GM18499 (cell line): ENCODE data around the gene OOSP1.
"Not testable (repeated sequence)": the region's sequence is repeated elsewhere in the genome, so short reads cannot be mapped to it uniquely, and the experiment has no call there.

Experiments used
- ATAC-seq: cut with Tn5 transposase; IDR thresholded peaks from one replicate; pipeline ENCODE4 v1.9.1; 2021; ENCODE audit warnings: moderate number of reproducible peaks; ENCODE audit not compliant: insufficient read depth, unreplicated experiment

The OOSP1 gene, protein sequence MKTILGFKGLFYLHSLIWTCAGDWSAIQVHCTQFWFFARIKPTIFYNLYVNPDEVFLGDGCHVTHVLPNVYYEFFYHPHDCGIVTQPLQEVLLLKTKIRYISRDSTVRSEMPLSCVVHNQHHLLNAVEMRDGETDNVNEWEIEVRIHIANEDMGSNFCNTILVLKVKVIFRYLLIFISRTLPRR

DNA sequence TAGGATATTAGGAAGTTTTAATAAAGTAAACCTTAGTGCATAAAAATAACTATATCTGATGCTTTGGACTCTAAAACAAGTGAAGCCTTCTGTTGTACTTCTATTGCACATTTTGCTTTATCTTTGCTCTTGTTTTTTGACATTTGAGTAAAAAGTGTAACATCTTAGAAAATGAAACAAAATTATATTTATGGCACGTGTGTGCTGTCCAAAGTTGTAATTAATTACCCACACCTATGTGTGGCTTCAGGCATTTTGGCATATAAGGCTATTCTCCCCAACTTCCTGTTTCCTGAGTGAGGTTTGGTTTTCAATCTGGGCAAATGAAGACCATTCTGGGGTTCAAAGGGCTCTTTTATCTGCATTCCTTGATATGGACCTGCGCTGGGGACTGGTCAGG, at the start of gene OOSP1:
TSS of gene OOSP1 (plus strand) at position 301 of the 400 bp plus-strand sequence. CDS start at position 324, 23 bp downstream.
- ATAC-seq: no peak

DNA sequence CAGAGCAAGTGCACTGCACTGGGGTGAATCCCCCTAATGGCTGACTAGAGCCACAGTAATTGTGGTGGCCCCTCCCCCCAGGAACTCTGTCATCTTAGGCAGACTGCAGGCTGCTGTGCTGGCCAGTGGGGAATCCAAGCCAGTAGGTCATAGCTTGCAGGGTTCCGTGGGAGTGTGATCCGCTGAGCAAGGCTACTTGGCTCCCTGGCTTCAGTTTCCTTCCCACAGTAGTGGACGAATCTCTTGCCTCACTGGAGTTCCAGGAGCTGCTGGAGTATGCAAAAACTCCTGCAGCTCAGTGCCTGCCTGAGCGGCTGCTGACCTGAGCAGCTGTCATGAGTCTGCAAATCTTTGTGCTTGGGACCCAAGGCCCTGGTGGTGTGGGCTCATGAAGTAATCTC, 46.5 kb upstream of the OOSP1 start:
- no peak for ATAC-seq

DNA sequence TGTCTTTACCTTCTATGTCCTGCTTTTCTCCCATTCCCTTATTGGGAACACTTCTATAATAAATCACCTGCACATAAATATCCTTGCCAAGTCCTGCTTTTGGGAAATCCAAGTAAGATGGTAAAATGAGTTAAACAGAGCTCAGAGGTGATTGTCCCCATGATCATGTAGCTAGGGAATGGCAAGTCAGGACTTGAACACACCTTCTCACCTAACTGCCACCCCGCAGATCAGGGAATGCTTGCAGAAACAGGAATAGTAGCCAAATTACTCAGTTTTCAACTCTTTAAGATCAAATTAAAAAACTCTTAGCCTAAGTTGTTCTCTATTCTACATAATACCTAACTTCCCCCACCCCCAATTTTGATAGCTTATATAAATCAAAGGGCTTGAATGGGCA, 43.6 kb upstream of the OOSP1 start:
- ATAC-seq: no peak

DNA sequence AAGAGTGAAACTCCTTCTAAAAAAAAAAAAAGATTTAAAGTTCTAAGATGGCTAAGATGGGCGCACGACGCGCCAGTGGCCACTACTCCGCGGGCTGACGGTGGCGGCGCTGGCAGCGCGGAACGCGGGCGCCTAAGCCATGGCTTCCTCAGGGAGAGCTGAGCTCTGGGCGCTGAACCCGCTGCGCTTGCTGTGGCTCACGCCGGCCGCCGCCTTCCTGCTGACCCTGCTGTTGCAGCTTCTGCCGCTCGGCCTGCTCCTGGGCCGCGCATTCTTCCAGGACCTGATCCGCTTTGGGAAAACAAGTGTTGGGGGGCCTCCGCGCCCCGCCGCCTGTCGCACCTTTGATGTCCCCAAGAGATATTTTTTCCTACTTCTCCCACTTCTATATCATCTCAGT, 40.2 kb upstream of the OOSP1 start:
- no peak for ATAC-seq

DNA sequence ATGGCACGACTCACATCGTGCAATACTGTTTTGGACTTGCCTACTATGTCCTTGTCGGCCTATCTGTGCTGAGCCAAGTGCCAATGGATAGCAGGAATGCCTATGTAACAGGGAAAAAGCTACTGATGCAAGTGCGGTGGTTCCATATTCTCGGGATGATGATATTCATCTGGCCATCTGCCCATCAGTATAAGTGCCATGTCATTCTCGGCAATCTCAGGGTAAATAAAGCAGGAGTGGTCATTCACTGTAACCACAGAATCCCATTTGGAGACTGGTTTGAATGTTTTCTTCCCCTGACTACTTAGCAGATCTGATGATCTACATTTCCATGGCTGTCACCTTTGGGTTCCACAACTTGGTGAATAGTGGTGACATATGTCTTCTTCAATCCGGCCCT, 39.6 kb upstream of the OOSP1 start:
- no peak for ATAC-seq

DNA sequence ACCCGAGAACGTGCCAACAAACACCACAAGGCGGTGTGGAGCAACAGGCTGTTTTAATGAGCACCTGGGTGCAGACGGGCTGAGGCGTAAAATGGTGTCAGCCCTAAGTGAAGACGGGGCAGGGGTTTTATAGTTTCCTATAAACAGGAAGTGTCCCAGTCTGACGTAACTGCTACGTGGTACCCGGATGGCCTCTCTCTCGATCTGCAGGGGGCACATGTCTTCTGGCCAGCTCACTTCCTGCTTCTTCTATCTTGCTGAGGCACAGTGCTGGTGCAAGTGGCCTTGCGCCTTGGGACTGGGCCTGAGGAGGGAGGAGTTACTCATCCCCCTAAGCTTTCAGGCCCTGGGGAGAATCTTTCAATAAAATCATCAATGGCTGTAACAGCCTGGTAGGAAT, 38.7 kb upstream of the OOSP1 start:
- no peak for ATAC-seq

DNA sequence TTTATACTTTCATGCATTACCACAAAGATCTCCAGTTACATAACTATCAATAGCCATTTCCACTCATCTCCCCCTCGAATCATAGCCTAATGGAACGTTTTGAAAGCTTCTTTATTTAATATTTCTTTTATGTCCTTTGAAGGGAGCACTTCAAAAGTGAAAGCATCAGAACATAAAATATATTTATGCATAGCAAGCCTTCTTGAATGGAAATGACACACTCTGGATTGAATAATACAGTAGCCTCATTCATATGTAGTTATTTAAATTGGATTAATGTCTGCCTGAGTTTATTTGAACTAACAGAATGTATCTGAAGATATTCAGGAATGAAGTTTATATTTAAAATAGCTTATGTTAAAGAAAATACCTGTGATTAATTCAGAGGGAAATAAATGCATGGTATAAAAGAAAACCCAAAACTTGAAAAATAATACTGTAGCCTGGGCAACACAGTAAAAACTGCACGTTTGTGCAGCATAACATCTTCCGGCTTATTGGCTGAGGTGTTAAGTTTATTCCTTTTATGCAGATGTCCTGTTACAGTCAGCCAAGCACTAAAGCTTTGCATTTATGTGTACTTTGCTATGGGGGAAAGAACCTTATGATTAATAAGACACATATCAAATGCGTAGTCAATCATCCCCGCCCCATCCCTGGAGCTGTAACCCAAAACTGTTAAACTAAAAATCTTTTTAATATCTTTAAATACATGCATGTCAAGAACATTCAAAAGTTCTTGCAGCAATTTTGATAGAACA, 37.7 kb upstream of the OOSP1 start:
- no peak for ATAC-seq

DNA sequence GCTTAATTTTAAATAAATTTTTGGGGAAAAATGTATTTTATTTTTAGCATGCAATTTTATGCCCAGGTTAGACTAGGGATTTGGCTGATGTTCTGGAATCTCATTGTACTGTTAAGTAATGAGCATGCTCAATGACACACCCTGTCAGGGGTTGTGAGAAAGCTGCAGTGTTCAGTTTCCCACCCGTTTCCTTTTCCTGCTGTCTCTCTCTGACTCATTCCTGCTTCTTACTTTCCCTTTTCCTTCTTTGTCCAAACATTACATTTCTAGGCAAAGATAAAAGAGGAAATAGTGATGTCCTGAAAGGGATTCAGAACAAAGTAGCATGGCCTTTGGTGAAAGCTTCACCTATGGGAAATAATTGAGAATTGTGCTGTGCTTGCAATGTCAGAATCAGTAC, 36.9 kb upstream of the OOSP1 start:
- ATAC-seq: no peak

DNA sequence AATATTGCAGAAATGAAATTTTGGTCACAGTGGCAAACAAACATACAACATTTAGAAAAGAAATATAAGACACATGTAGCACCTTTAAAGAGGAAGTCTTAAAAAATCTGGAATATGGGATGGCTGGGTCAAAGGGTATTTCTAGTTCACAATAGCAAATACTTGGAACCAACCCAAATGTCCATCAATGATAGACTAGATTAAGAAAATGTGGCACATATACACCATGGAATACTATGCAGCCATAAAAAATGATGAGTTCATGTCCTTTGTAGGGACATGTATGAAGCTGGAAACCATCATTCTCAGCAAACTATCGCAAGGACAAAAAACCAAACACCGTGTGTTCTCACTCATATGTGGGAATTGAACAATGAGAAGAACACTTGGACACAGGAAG, 34.7 kb upstream of the OOSP1 start:
- not testable (repeated sequence) for ATAC-seq

DNA sequence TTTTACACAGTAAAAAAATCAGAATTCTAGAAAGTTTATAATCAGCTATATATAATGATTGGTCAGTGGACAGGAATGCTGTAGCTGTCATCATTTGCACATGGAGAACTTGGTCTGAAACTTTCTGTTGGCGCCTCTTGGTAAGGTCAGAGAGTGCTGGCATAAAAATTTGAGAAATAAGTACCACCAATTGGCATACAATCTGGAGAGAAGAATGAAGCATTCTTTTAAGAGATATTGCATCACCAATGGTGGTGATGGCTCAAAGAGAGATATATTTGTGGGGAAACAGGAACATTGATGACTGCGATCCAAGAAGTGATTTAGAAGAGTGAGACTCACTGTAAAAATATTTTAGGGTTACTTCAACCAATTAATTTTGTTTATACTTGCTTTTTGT, 19.8 kb upstream of the OOSP1 start:
- ATAC-seq: no peak

DNA sequence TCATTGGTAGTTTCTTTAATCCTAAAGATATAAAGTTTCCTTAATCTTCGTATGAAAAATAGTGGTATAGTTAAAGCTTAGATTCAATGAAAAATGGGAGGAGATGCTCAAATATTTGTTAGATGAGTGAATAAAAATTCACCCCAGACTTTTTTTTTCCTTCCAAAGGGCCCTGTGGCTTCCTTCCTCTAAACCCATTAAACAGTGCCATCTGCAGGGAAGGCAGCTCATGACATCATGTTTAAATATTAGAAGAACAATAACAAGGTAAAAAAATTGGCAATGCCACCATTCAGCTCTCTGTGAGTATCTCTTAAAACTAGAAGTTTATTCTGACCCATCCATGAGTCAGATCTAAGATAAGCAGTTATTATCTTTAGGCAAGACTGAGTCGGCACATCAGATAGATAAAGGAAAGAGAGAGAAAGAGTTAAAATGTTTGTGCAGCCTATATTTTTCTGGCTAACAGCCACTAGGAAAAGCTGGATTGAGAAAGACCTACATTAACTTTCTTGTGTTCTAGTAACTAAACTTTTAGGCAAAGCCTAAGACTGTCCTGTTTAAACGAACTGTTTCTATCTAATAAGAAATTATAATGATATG, 19.1 kb upstream of the OOSP1 start:
- no peak for ATAC-seq

DNA sequence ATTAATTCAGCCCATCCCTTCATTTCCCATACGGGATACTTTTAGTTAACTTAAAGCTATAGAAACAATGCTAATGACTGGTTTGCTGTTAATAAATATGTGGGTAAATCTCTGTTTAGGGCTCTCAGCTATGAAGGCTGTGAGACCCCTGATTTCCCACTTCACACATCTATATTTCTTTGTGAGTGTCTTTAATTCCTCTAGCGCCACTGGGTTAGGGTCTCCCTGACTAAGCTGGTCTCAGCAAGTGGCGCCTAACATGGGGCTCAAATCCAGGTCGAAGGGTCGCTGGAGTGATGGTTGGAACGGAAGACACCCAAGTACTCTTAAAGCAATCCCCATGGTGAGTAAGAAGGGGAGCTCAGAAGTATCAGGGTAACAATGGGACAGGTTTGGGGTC, 14.4 kb upstream of the OOSP1 start:
- no peak for ATAC-seq

DNA sequence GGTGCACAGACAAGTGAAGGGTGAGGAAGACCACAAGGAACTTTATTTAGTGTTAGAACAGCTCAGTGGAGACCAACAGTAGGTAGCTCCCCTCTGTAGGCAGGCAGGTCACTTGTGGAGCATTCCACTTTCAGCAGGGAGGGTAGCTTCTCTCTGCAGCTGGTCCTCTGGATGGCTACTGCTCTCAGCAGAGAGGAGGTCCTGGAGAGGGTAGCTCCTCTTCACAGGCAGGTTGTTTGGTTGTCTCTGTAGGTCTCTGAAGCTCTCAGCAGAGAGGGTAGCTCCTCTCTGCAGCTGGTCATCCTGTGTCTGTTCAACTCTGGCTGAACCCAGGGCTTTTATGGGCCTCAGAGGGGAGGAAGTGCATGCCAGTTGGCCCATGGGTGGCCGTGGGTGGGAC, 6.5 kb upstream of the OOSP1 start:
- ATAC-seq: no peak

DNA sequence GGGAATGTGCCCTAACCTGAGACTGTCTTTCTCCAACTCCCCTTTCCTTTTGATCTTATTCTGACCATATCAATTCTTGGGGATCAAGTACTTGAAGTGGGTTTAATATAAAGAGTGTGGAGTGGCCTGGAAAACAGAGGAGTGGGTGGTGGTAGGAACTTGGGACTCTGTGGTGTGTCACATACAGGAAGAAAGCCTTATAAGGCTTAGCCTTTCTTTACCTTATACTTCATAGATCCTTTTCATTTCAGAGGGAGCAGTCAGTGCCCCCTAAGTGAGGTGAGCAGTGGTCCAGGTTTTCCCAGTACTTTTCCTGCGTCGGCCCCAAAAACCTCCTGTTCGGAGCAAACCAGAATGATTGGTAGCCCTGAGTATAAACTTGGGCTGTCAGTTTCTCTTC, 486 bp downstream of the OOSP1 start:
- no peak for ATAC-seq

DNA sequence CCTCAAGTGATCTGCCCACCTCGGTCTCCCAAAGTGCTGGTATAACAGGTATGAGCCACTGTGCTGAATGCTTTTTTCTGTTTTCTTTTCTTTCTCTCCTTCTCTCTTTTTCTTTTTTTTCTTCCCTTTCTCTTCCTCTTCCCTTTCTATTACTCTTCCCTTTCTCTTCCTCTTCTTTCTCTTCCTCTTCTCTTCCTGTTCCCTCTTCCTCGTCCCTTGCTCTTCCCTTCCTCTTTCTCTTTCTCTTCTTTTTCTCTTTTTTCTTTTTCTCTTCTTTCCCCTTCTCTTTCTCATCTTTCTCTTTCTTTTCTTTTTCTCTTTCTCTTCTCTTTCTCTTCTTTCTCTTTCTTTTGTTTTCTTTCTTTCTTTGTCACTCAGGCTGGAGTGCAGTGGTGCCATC, 1.2 kb downstream of the OOSP1 start:
- ATAC-seq: no peak

DNA sequence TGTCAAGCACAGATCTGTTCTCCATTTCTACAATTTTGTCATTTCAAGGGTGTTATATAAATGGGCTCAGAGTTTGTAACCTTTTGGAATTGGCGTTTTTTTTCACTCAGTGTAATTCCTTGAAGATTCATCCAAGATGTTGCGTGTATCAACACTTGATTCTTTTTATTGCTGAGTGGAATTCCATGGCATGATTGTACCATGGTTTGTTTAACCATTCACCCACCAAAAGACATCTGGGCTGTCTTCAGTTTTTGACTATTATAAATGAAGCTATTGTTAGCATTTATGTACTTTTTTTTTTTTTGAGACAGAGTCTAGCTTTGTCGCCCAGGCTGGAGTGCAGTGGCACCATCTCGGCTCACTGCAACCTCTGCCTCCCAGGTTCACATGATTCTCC, 2.9 kb downstream of the OOSP1 start:
- no peak for ATAC-seq

DNA sequence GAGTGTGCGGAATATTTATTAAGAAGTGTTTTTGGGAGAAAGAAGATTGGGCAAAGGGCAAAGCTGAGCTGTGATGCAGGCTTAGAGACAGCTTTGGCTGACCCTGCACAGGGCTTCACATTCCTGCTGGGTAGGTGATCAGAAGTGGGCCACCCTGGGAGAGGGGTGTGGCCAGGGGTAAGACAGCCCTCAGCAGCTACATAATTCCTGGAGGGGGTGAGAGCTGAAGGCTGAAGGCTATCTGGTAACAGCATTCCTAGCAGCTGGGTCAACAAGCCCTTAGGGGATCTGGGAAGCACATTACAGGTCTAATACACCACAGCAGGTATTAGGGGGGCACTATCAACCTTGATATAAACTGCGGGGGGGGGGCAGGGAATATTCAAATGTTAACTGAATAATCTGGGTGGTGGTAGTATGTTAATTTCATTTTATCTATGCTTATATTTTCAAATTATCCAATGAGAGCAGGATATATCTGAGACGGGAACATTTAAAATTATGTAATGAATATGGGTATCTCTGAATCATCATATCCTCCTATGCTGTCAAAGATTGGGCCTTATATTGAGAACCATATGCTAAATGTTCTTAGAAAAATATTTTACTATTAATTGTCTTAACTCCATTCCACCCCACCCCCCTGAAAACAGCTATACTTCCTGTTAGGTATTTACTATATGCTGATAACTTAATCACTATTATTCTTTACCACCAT, 5.9 kb downstream of the OOSP1 start:
- no peak for ATAC-seq

DNA sequence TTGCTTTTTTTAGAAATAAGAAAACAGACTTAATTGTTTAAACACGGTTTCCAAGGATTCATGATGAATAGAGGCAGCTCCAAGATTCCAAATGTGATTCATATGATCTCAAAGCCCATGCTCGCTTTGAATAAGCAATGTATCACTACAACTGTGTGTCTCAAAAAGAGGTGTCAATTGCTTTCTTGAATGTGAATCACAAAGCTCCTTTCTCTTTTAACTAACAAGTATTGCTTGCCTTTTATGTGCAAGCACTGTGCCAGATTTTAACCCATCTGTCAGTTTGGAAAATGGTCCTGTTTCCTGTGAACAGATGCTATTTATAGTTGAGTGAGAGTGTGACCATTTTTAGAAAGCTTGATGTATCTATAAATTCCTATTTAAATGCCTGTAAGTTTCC, 6.5 kb downstream of the OOSP1 start:
- ATAC-seq: no peak

DNA sequence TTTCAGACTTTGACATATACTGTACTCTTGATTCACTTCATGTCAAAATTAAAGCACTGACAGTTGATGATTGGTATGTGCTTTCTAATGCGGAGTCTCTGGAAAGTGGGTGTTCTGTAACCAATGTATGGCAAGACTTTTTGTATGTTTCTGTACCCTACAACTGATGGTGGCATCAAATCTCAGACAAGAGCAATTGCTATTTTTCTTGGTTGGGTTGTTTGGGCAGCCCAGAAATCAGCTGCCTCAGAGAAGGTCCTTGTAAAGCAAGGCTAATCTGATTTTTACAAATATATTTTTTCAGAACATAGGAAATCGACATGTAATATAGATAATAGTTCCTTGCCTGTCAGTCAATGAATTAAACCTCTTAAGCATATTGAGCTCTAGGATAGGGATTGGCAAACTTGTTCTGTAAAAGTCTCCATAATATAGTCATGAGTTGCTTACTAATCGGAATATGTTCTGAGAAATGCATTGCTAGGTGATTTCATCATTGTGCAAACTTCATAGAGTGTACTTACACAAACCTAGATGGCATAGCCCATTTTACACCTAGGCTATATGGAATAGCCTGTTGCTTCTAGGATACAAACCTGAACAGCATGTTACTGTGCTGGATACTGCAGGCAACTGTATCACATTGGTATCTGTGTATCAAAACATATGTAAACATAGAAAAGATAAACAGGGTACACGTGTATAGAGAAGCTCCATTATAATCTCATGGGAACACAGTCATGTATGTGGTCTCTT, 15.4 kb downstream of the OOSP1 start:
- no peak for ATAC-seq

DNA sequence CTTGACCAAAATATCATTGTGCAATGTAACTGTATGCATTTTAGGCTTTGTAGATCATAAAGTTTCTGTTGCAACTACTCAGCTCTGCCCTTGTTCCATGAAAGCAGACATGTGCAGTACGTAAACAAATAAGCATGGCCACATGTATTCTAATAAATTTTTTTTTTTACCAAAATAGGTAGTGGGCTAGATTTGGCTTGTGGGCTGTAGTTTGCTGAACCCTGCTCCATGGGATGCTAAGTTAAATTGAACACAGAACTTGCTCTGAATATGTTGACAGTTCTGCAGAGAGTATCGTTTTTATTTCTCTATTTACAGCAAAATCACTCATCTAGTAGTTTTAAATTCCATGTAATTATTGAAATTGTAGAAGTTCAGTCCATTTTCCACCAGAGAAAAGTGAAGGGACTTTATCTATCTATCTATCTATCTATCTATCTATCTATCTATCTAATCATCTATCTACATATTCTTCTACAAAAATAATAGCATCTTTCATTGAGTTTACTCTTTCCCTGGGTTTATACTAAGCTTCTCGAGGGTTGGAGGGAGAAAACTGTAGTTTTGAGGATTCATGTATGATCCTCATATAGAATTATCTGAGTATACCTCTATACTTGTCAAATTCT, 16.1 kb downstream of the OOSP1 start:
- ATAC-seq: no peak
